NT2/D1 (cell line): ENCODE measurements around the gene PAFAH1B1.
"Not testable (repeated sequence)": the region's sequence is repeated elsewhere in the genome, so short reads cannot be mapped to it uniquely, and the experiment has no call there.

Experiments used
- DNase-seq: peaks from one replicate; pipeline ENCODE4 v3.0.0-alpha.2; 2011; ENCODE audit warnings: low read depth, low spot score
- H3K27me3 ChIP-seq: 2 replicates; pipeline ENCODE4 v1.6.0; 2011; ENCODE audit warnings: mild to moderate bottlenecking; ENCODE audit not compliant: insufficient read length, insufficient read depth
- H3K36me3 ChIP-seq: 2 replicates; pipeline ENCODE4 v1.6.1; 2011; ENCODE audit warnings: mild to moderate bottlenecking, low read length, mixed read lengths; ENCODE audit not compliant: insufficient read depth, insufficient read length
- H3K4me1 ChIP-seq: 2 replicates; pipeline ENCODE4 v1.5.1; 2011; ENCODE audit not compliant: insufficient read depth, insufficient read length
- H3K4me3 ChIP-seq: 2 replicates; pipeline ENCODE4 v1.5.1; 2011; ENCODE audit warnings: low read depth; ENCODE audit not compliant: insufficient read length
- H3K9ac ChIP-seq: 2 replicates; pipeline ENCODE4 v1.6.0; 2011; ENCODE audit warnings: low read depth; ENCODE audit not compliant: insufficient read length
- H3K9me3 ChIP-seq: 2 replicates; pipeline ENCODE4 v1.5.1; 2011; ENCODE audit warnings: mild to moderate bottlenecking, low read length; ENCODE audit not compliant: insufficient read depth
- SUZ12 ChIP-seq: IDR thresholded peaks from 2 replicates; pipeline ENCODE4 v1.6.1; 2011; ENCODE audit not compliant: insufficient read length, insufficient read depth; ENCODE audit errors: extremely low read depth
- YY1 ChIP-seq: IDR thresholded peaks from 2 replicates; pipeline ENCODE4 v1.6.1; 2011; ENCODE audit not compliant: insufficient read length, insufficient read depth
- ZNF274 ChIP-seq: IDR thresholded peaks from 2 replicates; pipeline ENCODE4 v1.6.1; 2011; ENCODE audit warnings: mild to moderate bottlenecking, low read depth, low read length

PAFAH1B1 gene

GRCh38 chr17:2560658-2561057, 32.8 kb upstream of the PAFAH1B1 start:
- no peak for DNase-seq
- TF ChIP-seq SUZ12 (no peak), ZNF274 (no peak), YY1 (no peak)
- H3K4me3 ChIP-seq: no peak overlapping the region
- H3K36me3 ChIP-seq: no peaks in the 10 kb centered on the region
- H3K27me3 ChIP-seq: no peaks in the 10 kb centered on the region
- no peak overlapping the region for H3K9ac ChIP-seq
- H3K4me1 ChIP-seq: peaks cover 2% of the 10 kb centered on the region
- H3K9me3 ChIP-seq: peaks cover 8% of the 10 kb centered on the region; the same call in 1 of the 2 replicates

DNA sequence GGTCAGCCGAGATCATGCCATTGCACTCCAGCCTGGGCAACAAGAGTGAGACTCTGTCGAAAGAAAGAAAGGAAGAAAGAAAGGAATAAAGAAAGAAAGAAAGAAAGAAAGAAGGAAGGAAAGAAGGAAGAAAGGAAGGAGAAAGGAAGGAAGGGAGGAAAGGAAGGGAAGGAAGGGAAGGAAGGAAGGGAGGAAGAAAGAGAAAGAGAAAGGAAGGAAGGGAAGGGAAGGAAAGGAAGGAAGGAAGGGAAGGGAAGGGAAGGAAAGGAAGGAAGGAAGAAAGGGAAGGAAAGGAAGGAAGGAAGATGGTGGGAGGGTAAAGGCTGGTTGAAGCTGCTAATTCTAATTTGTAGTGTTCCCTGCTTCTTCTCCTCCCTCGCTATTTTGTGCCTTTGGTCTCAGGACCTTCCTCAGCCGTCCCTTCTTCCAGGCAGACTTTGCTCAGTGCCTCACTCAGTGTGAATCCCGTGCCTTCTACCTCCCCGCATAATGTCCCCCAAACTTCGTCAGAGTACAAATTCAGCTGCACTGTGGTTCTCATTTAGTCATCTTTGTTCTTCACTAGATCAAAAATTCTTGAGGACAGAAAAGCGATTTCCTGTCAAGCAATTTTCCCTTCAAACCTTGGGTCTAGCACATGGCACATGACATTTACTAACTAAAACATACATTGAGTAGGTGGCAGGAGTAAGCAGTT, 31.1 kb upstream of the PAFAH1B1 start:
- no peak for DNase-seq
- H3K4me3 ChIP-seq: no peak overlapping the region
- H3K4me1 ChIP-seq: peaks cover 2% of the 10 kb centered on the region
- H3K27me3 ChIP-seq: no peaks in the 10 kb centered on the region
- peaks cover 8% of the 10 kb centered on the region; the same call in 1 of the 2 replicates for H3K9me3 ChIP-seq
- TF ChIP-seq ZNF274: no peak
- TF ChIP-seq SUZ12: no peak
- TF ChIP-seq YY1: no peak
- no peaks in the 10 kb centered on the region for H3K36me3 ChIP-seq
- no peak overlapping the region for H3K9ac ChIP-seq

DNA sequence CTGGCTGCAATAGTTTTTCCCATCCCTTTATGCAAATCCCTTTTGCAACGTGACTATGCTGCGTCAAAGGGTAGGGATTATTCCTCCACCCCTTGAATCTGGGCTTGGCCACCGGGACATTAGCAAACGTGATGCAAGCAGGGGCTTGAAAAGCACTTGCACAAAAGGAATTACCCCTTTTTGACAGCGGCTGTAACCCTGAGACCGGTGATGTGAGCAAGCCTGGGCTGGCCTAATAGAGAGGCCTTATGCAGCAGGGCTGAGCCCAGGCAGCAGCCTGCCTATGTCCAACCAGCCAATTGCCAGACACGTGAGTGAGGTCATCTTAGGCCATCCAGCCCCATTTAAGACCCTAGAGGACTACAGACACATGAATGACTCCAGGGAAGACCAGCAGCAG, 30.4 kb upstream of the PAFAH1B1 start:
- DNase-seq: no peak
- H3K9ac ChIP-seq: no peak overlapping the region
- H3K4me3 ChIP-seq: no peak overlapping the region
- H3K27me3 ChIP-seq: no peaks in the 10 kb centered on the region
- TF ChIP-seq YY1: no peak
- no peak for TF ChIP-seq ZNF274
- no peak for TF ChIP-seq SUZ12
- peaks cover 8% of the 10 kb centered on the region; the same call in 1 of the 2 replicates for H3K9me3 ChIP-seq
- no peaks in the 10 kb centered on the region for H3K36me3 ChIP-seq
- peaks cover 2% of the 10 kb centered on the region for H3K4me1 ChIP-seq

DNA sequence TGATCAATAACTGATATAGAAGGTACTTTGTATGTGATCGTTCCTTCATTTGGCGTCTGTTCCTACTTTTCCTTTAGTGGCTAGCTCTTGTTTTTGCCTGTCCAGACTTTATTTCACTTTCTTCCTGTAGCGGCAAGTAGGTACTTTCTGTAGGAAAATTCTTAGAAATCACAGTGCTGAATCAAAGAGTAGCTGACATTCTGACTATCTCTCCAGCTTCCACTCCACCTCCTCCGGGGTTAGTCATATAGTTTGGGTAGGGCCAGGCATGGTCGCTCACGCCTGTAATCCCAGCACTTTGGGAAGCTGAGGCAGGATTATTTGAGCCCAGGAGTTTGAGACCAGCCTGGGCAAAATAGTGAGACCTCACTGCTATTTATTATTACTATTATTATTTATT, 29.9 kb upstream of the PAFAH1B1 start:
- no peak for DNase-seq
- Histone ChIP-seq H3K4me1 (peaks cover 2% of the 10 kb centered on the region), H3K4me3 (no peak overlapping the region), H3K9ac (no peak overlapping the region), H3K36me3 (no peaks in the 10 kb centered on the region), H3K9me3 (peaks cover 8% of the 10 kb centered on the region; the same call in 1 of the 2 replicates), H3K27me3 (no peaks in the 10 kb centered on the region)
- no peak for TF ChIP-seq ZNF274
- TF ChIP-seq SUZ12: no peak
- no peak for TF ChIP-seq YY1

GRCh38 chr17:2564877-2565276, 28.6 kb upstream of the PAFAH1B1 start:
- no peak overlapping the region for H3K4me3 ChIP-seq
- TF ChIP-seq ZNF274: no peak
- TF ChIP-seq SUZ12: no peak
- no peak for TF ChIP-seq YY1
- peaks cover 2% of the 10 kb centered on the region for H3K4me1 ChIP-seq
- no peak overlapping the region for H3K9ac ChIP-seq
- no peaks in the 10 kb centered on the region for H3K36me3 ChIP-seq
- peaks cover 8% of the 10 kb centered on the region; the same call in 1 of the 2 replicates for H3K9me3 ChIP-seq
- no peak for DNase-seq
- no peaks in the 10 kb centered on the region for H3K27me3 ChIP-seq

GRCh38 chr17:2566056-2566455, 27.4 kb upstream of the PAFAH1B1 start:
- Histone ChIP-seq H3K36me3 (no peaks in the 10 kb centered on the region), H3K27me3 (no peaks in the 10 kb centered on the region), H3K4me1 (peaks cover 2% of the 10 kb centered on the region), H3K9ac (no peak overlapping the region), H3K4me3 (no peak overlapping the region), H3K9me3 (peaks cover 4% of the 10 kb centered on the region; the same call in 1 of the 2 replicates)
- TF ChIP-seq ZNF274: no peak
- no peak for TF ChIP-seq YY1
- TF ChIP-seq SUZ12: no peak
- DNase-seq: no peak

GRCh38 chr17:2571523-2572303, 21.7 kb upstream of the PAFAH1B1 start:
- no peak for TF ChIP-seq YY1
- no peak for TF ChIP-seq SUZ12
- no peak for TF ChIP-seq ZNF274

GRCh38 chr17:2572304-2572609, 21.2 kb upstream of the PAFAH1B1 start:
- not testable (repeated sequence) for H3K9me3 ChIP-seq, H3K36me3 ChIP-seq, H3K27me3 ChIP-seq, H3K4me3 ChIP-seq, H3K4me1 ChIP-seq, H3K9ac ChIP-seq, DNase-seq

More at GRCh38 chr17:2571523-2572303, 21.7 kb upstream of the PAFAH1B1 start:
- Histone ChIP-seq H3K27me3 (no peaks in the 10 kb centered on the region), H3K4me3 (no peak overlapping the region), H3K4me1 (no peaks in the 10 kb centered on the region), H3K9me3 (no peaks in the 10 kb centered on the region), H3K36me3 (no peaks in the 10 kb centered on the region), H3K9ac (no peak overlapping the region)
- no peak for DNase-seq
